Activated T-cell treated with anti-CD3 and anti-CD28 coated beads for 1 hour (primary cell): ENCODE results near the gene ZNF292.
"Not testable (repeated sequence)": the region's sequence is repeated elsewhere in the genome, so short reads cannot be mapped to it uniquely, and the experiment has no call there.

Experiments
- DNase-seq: peaks from one replicate; pipeline ENCODE4 v3.0.0-alpha.2; 2020; ENCODE audit warnings: low read depth

The ZNF292 gene

GRCh38 chr6:87214831-87215230, 59.5 kb downstream of the ZNF292 start:
- DNase-seq, result no peak

- no peak for DNase-seq
These were observed 65.6 kb downstream of the ZNF292 start for GRCh38 chr6:87220997-87221396.

- no peak for DNase-seq
These were observed 67.3 kb downstream of the ZNF292 start for GRCh38 chr6:87222676-87223075.

- no peak for DNase-seq
These were observed 69.6 kb downstream of the ZNF292 start for GRCh38 chr6:87224971-87225370.

GRCh38 chr6:87225511-87225910, 70.1 kb downstream of the ZNF292 start:
- no peak for DNase-seq

GRCh38 chr6:87225937-87226336, 70.6 kb downstream of the ZNF292 start:
- no peak for DNase-seq

GRCh38 chr6:87230801-87231200, 75.4 kb downstream of the ZNF292 start:
- DNase-seq, result no peak

- no peak for DNase-seq
These were observed 82.4 kb downstream of the ZNF292 start for GRCh38 chr6:87237804-87238203.

- DNase-seq, result not testable (repeated sequence)
These were observed 83.8 kb downstream of the ZNF292 start for GRCh38 chr6:87239098-87239635.

- no peak for DNase-seq
These were observed 85.9 kb downstream of the ZNF292 start for GRCh38 chr6:87241304-87241703.

GRCh38 chr6:87242311-87242710, 86.9 kb downstream of the ZNF292 start:
- DNase-seq, result no peak

GRCh38 chr6:87243812-87244211, 88.4 kb downstream of the ZNF292 start:
- no peak for DNase-seq

GRCh38 chr6:87244380-87244779, 89.0 kb downstream of the ZNF292 start:
- DNase-seq, result no peak

- no peak for DNase-seq
These were observed 94.7 kb downstream of the ZNF292 start for GRCh38 chr6:87250019-87250418.

- no peak for DNase-seq
These were observed 95.9 kb downstream of the ZNF292 start for GRCh38 chr6:87251225-87251624.

GRCh38 chr6:87251725-87252124, 96.4 kb downstream of the ZNF292 start:
- DNase-seq, result no peak

- DNase-seq, result no peak
These were observed 101.7 kb downstream of the ZNF292 start for GRCh38 chr6:87257046-87257445.

GRCh38 chr6:87257565-87257964, 102.2 kb downstream of the ZNF292 start:
- no peak for DNase-seq

- no peak for DNase-seq
These were observed 102.6 kb downstream of the ZNF292 start for GRCh38 chr6:87257975-87258374.

GRCh38 chr6:87259791-87260190, 104.4 kb downstream of the ZNF292 start:
- no peak for DNase-seq

- DNase-seq, result no peak
These were observed 106.2 kb downstream of the ZNF292 start for GRCh38 chr6:87261534-87261933.

GRCh38 chr6:87264481-87264880, 109.1 kb downstream of the ZNF292 start:
- DNase-seq, result no peak

GRCh38 chr6:87274660-87275274, 119.4 kb downstream of the ZNF292 start:
- DNase-seq, result no peak

GRCh38 chr6:87276624-87277023, 121.3 kb downstream of the ZNF292 start:
- no peak for DNase-seq
